ENCODE measurements around the gene ANKMY1. TPM values are rescaled to one million over a fixed set of nuclear protein-coding genes. Genes with fewer than 3 reads are reported as not detected.

ANKMY1 gene
- total and polyA plus RNA-seq, 2 of the 8 experiments (the other 6 are each of a cell fraction or from before 2014, with no cell fraction given), result 4.5 to 4.8 TPM

DNA sequence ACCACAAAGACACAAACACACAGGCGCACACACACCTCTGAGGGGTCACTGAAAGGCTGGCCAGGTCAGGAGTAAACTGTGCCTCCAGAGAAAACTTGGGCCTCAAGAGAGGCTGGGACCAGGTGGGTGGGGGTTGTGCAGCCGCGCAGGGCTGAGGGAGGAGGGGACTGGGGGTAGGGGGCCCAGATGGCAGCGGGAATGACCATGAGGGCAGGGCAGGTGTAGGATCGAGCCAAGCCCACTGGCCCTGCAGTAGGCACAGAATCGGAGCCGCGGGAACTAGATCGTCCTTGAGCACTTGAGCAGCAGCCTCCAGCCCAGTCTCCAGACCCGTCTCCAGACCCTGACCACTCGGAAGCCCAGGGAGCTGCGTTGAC, 36.8 kb downstream of the ANKMY1 start (continued):
- TF ChIP-seq NANOG (IDR thresholded peaks at IDR 0.05; ENCODE audit: insufficient read depth, low read depth, low read length, poor library complexity, severe bottlenecking), result no peak
- TF ChIP-seq, protein P1, sequence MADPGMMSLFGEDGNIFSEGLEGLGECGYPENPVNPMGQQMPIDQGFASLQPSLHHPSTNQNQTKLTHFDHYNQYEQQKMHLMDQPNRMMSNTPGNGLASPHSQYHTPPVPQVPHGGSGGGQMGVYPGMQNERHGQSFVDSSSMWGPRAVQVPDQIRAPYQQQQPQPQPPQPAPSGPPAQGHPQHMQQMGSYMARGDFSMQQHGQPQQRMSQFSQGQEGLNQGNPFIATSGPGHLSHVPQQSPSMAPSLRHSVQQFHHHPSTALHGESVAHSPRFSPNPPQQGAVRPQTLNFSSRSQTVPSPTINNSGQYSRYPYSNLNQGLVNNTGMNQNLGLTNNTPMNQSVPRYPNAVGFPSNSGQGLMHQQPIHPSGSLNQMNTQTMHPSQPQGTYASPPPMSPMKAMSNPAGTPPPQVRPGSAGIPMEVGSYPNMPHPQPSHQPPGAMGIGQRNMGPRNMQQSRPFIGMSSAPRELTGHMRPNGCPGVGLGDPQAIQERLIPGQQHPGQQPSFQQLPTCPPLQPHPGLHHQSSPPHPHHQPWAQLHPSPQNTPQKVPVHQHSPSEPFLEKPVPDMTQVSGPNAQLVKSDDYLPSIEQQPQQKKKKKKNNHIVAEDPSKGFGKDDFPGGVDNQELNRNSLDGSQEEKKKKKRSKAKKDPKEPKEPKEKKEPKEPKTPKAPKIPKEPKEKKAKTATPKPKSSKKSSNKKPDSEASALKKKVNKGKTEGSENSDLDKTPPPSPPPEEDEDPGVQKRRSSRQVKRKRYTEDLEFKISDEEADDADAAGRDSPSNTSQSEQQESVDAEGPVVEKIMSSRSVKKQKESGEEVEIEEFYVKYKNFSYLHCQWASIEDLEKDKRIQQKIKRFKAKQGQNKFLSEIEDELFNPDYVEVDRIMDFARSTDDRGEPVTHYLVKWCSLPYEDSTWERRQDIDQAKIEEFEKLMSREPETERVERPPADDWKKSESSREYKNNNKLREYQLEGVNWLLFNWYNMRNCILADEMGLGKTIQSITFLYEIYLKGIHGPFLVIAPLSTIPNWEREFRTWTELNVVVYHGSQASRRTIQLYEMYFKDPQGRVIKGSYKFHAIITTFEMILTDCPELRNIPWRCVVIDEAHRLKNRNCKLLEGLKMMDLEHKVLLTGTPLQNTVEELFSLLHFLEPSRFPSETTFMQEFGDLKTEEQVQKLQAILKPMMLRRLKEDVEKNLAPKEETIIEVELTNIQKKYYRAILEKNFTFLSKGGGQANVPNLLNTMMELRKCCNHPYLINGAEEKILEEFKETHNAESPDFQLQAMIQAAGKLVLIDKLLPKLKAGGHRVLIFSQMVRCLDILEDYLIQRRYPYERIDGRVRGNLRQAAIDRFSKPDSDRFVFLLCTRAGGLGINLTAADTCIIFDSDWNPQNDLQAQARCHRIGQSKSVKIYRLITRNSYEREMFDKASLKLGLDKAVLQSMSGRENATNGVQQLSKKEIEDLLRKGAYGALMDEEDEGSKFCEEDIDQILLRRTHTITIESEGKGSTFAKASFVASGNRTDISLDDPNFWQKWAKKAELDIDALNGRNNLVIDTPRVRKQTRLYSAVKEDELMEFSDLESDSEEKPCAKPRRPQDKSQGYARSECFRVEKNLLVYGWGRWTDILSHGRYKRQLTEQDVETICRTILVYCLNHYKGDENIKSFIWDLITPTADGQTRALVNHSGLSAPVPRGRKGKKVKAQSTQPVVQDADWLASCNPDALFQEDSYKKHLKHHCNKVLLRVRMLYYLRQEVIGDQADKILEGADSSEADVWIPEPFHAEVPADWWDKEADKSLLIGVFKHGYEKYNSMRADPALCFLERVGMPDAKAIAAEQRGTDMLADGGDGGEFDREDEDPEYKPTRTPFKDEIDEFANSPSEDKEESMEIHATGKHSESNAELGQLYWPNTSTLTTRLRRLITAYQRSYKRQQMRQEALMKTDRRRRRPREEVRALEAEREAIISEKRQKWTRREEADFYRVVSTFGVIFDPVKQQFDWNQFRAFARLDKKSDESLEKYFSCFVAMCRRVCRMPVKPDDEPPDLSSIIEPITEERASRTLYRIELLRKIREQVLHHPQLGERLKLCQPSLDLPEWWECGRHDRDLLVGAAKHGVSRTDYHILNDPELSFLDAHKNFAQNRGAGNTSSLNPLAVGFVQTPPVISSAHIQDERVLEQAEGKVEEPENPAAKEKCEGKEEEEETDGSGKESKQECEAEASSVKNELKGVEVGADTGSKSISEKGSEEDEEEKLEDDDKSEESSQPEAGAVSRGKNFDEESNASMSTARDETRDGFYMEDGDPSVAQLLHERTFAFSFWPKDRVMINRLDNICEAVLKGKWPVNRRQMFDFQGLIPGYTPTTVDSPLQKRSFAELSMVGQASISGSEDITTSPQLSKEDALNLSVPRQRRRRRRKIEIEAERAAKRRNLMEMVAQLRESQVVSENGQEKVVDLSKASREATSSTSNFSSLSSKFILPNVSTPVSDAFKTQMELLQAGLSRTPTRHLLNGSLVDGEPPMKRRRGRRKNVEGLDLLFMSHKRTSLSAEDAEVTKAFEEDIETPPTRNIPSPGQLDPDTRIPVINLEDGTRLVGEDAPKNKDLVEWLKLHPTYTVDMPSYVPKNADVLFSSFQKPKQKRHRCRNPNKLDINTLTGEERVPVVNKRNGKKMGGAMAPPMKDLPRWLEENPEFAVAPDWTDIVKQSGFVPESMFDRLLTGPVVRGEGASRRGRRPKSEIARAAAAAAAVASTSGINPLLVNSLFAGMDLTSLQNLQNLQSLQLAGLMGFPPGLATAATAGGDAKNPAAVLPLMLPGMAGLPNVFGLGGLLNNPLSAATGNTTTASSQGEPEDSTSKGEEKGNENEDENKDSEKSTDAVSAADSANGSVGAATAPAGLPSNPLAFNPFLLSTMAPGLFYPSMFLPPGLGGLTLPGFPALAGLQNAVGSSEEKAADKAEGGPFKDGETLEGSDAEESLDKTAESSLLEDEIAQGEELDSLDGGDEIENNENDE (IDR thresholded peaks at IDR 0.05; ENCODE audit: insufficient replicate concordance, low read length), result no peak
- no peak for TF ChIP-seq CEBPB (IDR thresholded peaks at IDR 0.05; ENCODE audit: low read depth, low read length)
- TF ChIP-seq CBX5 (IDR thresholded peaks at IDR 0.05; ENCODE audit: low read depth, low read length), result no peak
